Measurements from ENCODE around the gene HOXA4.
A peak's percentile ranks its signal among the peaks of the same experiment; 100 is the strongest.

HOXA4 gene

GRCh38 chr7:27138985-27139333 lies 8.4 kb upstream of the HOXA4 start:
- no peak for DNase-seq (ENCODE audit: extremely low spot score, insufficient read length, low read depth)
- no peak for FAIRE-seq

DNA sequence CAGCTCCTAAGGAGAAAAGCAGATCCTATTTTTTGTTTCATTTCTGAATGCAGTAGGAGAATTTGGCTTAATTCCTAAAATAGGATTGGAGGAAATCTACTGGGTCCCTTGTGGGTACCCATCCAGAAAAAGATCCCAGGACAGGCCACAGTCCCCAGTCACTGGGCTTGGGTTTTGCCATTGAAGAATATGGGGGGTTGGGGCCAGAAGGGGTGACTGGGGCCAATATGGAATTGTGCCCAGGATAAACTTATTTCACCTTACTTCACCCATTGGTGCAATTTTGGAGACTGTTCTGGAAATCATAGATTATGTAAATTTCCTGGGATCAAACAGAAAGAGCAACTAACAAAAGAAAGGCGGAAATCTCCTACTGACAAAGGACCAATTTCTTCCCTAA lies 7.9 kb upstream of the HOXA4 start:
- DNase-seq (ENCODE audit: extremely low spot score, insufficient read length, low read depth) (no peak), FAIRE-seq (no peak)

DNA sequence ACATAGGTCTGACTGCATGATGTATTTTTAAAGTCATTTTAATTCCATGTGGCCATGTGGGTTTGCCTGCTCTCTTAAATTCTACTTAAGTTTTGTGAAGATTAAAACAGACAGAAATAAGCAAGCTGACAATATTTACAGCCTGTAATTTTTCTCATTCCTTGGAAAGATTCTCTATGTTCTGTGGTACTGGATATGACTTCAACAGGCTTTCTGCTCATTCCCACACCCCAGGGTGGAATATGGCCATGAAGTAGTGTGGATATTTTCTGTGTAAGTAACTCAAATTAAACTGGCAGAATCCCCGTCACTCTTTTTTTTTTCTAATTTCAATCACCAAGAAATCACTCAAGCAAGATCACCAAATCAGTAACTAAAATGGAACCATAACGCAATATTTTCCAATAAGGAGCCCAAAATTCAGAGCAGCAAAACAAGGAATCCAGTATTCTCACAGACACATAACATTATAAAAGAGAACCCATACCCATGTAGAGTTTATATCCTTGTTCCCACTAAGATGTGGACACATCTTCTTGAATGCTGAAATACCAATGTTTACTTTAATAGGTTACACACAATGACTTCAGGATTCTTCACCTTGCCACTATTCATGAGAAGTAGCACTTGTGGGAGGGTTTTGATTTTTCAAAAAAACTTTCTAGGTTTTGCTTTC lies 7.2 kb upstream of the HOXA4 start:
- DNase-seq (ENCODE audit: extremely low spot score, insufficient read length, low read depth) (no peak), FAIRE-seq (no peak)

GRCh38 chr7:27134392-27134791 lies 3.8 kb upstream of the HOXA4 start:
- peak; percentile 5 for FAIRE-seq
- no peak for DNase-seq (ENCODE audit: extremely low spot score, insufficient read length, low read depth)

DNA sequence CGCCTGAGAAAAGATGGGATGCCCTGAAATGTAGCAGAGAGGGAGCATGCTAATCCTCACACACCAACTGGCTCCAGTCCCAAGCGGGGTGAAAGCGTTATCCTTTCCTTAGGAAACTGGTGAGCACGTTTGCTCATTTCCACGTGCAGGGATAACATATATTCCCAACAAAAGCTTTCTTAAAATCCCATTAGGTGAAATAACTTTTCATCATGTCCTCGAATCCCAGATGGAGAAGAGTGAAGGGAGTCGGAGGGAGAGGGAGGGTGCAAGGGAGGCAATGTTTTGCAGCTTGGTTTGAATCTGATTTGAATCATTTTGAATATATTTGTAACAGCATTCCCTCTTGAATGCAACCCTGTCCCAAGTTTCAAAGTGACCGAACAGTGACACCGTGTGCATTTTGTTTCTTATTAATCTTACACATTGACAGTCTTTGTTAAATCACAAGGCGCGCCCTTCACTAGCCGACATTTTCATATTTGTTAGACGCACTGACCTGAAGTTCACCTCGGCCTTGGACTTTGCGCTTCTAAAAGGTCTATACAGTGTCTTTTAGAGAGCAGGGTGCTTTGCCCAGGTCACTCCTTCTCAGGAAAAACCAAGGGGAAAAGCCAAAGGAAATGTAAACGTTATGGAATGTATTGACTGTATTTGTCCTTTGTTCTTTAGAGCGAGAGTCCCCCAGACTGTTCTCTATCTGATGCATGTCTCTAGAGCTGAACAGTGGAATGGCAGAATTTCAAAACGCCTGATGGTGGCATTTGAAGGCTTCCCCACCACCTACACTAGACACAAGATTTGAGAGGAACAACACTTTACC lies 3.1 kb upstream of the HOXA4 start:
- no peak for FAIRE-seq
- no peak for DNase-seq (ENCODE audit: extremely low spot score, insufficient read length, low read depth)

DNA sequence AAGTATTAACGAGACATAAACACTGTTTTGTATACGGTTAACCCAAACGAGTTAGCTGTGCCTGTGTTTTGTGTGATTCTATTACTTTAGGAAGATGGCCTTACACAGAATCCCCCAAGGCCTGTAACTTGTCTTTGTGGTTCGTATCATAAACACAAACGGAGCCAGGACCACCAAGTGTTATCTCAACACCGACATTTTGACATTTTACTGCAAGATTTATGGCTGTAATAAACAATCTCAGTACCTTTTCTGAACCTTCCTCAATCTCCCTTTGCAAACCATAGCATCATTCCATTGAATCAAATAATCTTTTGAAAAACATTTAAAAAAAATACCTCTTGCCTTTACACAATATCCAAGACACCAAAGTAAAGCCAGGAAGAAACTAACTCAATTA lies 2.4 kb upstream of the HOXA4 start:
- DNase-seq (ENCODE audit: extremely low spot score, insufficient read length, low read depth): no peak
- FAIRE-seq: no peak

DNA sequence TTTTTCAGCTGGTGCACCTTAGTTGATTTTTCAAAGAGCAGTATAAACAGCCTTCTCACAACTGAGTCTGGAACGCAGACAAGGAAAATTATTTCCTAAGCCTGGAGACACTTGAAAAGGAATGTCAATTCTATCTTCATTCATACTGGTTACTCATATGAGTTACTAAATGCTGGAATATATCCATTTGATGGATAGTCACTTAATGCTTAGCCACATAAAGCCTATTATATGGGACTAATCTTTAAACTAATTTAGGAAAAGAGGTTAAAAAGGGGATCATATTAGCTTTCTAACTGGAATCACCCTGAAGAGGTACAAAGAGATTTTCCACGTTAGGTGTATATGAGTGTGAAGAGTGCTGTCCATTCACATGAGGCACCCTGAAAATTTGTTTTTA lies 1.7 kb upstream of the HOXA4 start:
- no peak for FAIRE-seq

GRCh38 chr7:27131390-27131819 lies 848 bp upstream of the HOXA4 start:
- no peak for FAIRE-seq
- no peak for DNase-seq (ENCODE audit: extremely low spot score, insufficient read length, low read depth)

More for the DNA sequence above, 1.7 kb upstream of the HOXA4 start:
- no peak for DNase-seq (ENCODE audit: extremely low spot score, insufficient read length, low read depth)

DNA sequence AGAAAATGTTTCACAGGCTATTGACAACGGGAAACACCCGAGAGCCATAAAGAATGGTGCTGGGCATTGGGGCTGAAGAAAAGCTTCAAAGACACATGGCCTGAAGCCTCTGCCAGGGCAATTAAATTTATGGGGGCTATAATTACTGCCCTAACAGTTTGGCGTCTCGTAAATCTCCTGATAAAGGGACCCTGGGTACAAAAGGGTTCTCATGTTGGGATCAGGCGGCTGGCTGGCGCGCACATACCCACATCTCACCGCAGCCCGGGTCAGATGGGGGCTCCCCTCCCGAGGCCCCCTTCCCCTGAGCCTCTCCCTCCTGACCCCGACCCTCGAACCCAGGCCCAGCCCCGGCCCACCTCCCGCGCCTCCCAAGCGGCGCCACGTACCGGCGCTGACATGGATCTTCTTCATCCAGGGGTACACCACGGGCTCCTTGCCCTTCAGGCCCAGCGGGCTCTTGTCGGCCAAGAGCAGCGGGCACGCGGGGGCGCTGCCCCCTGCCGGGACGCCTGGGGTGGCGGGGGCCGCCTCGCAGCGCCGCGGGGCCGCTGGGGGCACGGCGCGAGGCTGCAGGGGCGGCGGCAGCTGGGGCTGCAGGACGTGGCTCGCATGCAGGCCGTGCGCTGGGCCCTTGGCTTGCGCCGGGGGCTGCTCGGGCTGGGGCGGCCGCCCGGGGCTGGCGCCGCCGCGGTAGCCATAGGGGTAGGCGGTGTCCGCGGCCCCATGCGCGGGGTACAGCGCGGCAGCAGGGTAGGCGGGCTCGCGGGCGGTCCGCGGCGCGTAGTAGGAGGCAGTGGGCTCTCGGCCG lies 623 bp downstream of the HOXA4 start:
- DNase-seq (ENCODE audit: extremely low spot score, insufficient read length, low read depth): no peak
- FAIRE-seq: no peak

DNA sequence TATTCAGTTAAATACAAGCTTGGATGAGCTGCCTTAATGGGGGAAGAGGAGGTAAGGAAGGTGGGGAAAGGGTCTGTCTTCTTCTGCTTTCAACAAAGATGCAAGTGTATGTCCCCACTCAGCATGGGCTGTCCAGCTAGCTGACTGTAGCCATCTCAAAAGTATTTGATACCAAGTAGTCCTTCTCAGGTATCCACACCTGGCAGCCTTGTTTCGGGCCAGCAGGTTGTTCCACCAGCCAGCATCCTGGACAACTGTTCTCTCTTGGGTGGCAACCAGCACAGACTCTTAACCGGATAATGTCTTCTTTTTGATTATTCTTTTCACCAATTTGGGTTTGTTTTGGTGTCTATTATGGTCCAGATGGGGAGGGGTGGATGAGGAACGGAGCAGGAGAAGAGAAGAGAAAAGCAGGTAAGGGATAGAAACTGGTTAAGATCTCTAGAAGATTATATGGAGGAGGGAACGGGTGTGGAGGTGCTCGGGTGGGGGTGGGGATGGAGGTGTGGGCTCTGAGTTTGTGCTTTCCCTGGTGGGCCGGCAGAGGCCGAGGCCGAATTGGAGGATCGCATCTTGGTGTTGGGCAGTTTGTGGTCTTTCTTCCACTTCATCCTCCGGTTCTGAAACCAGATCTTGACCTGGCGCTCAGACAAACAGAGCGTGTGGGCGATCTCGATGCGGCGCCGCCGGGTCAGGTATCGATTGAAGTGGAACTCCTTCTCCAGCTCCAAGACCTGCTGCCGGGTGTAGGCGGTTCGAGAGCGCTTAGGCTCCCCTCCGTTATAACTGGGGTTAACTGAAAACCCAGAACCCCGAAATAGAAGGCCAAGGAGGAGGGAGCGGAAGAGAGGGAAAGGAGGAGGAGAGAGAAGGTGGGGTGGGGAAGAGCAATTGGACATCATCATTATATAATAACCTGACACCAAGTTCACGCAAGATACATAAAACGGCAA lies 1.5 kb downstream of the HOXA4 start:
- DNase-seq (ENCODE audit: extremely low spot score, insufficient read length, low read depth): no peak
- no peak for FAIRE-seq

DNA sequence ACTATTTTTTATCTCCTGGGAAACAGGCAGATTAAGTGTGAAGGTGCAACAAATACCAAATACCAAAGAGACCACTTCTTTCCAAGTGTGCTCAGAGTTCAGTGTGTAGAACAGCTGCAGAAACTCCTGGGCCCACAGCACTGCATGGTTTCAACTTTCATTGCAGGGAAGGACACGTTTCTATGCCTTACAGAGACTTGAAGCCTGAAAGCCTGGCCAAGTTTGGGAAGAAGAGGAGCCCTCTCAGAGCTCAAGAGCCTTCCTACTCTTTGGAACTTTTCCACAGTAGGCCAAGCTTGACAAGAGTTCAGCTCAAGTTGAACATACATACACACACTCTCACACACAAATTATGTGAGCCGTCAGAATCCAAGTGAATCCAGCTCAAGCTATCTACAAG lies 2.5 kb downstream of the HOXA4 start:
- FAIRE-seq (no peak), DNase-seq (ENCODE audit: extremely low spot score, insufficient read length, low read depth) (no peak)

GRCh38 chr7:27126596-27127327 lies 3.8 kb downstream of the HOXA4 start:
- FAIRE-seq (no peak), DNase-seq (ENCODE audit: extremely low spot score, insufficient read length, low read depth) (no peak)

DNA sequence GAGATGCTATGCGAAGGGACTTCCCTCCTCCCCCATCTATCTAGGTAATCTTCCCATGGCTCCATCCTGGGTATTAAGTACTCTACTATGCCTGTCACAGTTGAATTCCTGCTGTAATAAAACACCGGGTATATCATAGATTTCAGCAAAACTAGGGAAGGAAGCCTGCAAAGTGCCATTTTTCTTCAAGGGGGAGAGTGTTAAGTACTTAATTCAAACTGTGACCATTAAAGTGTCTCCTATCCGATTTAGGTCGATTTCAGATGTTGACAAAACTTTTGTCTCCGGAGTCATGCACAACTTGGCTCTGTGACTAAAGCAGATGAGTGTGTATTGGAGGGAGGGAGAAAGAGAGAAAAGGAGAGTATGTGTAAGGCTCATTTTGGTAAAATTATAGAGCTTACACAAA lies 4.6 kb downstream of the HOXA4 start:
- FAIRE-seq: no peak
- no peak for DNase-seq (ENCODE audit: extremely low spot score, insufficient read length, low read depth)

DNA sequence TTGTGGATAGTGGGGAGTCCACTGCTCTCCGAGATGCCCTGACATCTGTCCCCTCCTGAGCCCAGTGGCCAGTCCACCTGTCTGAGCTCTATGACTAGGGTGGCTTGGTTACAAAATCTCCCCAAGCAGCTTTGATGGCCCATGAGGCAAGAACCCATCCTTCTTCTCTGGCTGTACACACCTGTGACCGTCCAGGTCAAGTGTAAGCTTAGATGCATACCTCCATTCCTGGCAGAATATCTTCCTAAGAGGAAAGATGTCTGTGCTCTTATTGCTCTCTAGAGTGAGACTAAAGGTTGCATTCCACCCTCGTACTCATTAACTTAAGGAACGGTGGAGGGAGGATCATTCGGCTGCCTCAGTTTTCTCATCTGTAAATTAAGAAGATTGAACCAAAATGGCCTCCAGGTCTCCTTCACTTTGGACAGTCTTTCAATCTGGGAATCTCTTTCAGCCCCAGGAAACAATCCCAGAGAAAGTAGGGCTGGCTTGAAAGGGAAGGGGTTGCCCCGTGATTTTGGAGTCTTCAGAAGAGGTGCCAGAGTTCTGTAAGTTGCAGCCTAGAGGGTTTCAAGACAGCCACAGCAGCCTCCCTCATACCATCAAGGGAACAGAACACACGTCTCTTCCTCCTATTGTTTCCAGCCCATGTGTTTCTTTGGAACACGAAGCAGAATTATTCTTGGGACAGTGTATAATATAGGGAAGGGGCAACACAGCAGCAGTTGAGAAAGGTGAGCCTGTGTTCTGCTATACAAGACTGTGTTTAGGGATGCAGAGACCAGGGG lies 5.5 kb downstream of the HOXA4 start:
- FAIRE-seq (no peak), DNase-seq (ENCODE audit: extremely low spot score, insufficient read length, low read depth) (no peak)

DNA sequence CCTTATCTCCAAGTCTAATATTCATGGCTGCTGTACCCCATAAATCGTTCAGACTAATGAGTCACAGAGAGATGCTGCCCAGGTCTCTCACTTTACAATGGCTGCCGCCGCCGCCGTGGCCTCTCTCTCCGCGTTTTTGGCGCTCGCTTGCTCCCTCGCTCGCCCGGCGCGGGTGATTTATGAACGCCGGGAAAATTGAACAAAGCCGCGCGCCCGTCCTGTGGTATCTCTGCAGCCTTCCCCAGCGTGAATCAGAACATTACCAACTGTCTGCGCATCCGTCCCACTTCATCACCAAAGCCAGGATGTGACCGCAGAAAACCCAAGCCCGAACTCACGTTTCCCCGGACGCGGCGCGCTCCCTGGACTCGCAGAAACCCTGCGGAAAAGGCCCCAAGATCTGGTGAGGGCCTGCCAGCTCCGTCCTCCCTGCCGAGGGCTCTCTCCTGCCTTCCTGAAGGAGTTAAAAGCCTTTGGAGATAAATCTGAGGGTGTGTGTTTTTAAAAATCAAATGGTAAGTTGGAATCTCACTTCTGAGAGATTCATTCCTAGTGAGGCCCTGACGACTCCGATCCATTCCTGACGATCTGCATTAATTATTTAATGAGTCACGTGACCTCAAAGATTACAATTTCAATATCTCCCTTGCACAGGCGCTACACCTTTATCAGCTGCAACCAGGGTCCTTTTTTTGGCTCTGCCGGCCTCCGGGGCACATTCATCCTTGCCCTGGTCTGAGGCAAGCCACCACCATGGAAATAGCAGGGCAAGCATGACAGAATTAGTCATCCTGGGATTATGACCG lies 6.3 kb downstream of the HOXA4 start:
- no peak for DNase-seq (ENCODE audit: extremely low spot score, insufficient read length, low read depth)
- no peak for FAIRE-seq

DNA sequence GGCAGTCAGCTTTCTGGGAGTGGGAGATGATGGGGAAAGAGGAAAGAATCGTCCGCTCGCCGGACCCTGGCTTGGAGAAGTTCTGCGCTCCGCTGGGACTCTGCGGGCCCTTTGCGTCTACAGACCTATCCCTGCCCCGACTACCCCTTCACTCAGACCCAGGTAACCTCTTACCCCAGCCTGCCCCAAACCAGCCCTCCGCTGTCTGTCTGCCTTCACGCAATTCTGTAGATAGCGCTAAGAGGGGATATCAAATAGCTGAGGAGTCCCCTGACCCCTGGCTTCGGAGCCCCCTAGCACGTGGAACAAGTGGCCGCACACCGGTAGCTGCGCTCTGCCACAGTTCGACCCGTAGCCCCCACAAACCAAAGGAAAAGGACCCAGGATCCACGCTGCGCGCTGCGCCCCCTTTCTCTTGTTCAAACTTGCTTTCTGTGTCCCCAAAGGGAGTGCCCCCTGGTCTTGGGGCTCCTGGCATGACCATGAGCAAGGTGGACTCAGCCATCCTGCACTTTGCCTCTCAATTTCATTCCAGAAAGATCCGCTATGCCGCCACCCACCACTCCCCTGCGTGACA lies 7.0 kb downstream of the HOXA4 start:
- DNase-seq (ENCODE audit: extremely low spot score, insufficient read length, low read depth) (no peak), FAIRE-seq (no peak)

GRCh38 chr7:27123007-27123476 lies 7.5 kb downstream of the HOXA4 start:
- DNase-seq (ENCODE audit: extremely low spot score, insufficient read length, low read depth) (no peak), FAIRE-seq (no peak)

Measured in GM18507 (cell line).